Lower lobe of right lung (tissue), 2 donors: Measurements from ENCODE around the gene IL1RAPL2. TPM values are rescaled to one million over a fixed set of nuclear protein-coding genes. Genes with fewer than 3 reads are reported as not detected.

Experiments used
- ATAC-seq, 2 donors: fragments of 200-7000 bp; cut with Tn5 transposase; one replicate each; pipeline ENCODE4 v1.9.1; 2020 to 2022; ENCODE audit warnings: mild to moderate bottlenecking in 2 of 2, moderate library complexity in 2 of 2
- DNase-seq: peaks from one replicate; pipeline ENCODE4 v3.0.0-alpha.2; 2020
- H3K27ac ChIP-seq: fragments of 200-600 bp; one replicate; pipeline ENCODE4 v1.8.0; 2022
- H3K27me3 ChIP-seq: fragments of 200-600 bp; one replicate; pipeline ENCODE4 v1.8.0; 2022; ENCODE audit warnings: low read depth
- H3K36me3 ChIP-seq: fragments of 200-600 bp; one replicate; pipeline ENCODE4 v1.8.0; 2022; ENCODE audit warnings: mild to moderate bottlenecking
- H3K4me1 ChIP-seq: fragments of 200-600 bp; one replicate; pipeline ENCODE4 v1.8.0; 2022
- H3K4me3 ChIP-seq: fragments of 200-600 bp; one replicate; pipeline ENCODE4 v1.8.0; 2022; ENCODE audit warnings: mild to moderate bottlenecking
- H3K9me3 ChIP-seq: fragments of 200-600 bp; one replicate; pipeline ENCODE4 v1.8.0; 2022
- CTCF ChIP-seq: fragments of 200-600 bp; IDR thresholded peaks from one replicate; pipeline ENCODE4 v1.8.0; 2022; ENCODE audit warnings: antibody characterized with exemption, mild to moderate bottlenecking
- intact Hi-C: fragments of 100-400 bp; cut with DNase I; formaldehyde crosslinking; loops from one replicate; pipeline ENCODE4 v1.11.0; 2022
- total RNA-seq: library from RNA; stranded (reverse); fragmentation: NEBNext Ultra II Directional; extraction: Animal tissue kit (Norgen Biotek cat#: 25700); gene quantifications from one replicate; pipeline ENCODE4 v1.2.1, GENCODE V29; 2021
- donor health status: DM: no; HTN: yes; CAD: no; lungs with severe emphysema.

IL1RAPL2 gene
- total RNA-seq, 1 donor from 2014 or later: not detected

- no peak overlapping the region for H3K4me3 ChIP-seq
- H3K27me3 ChIP-seq: no peaks in the 10 kb centered on the region
- H3K4me1 ChIP-seq: no peaks in the 10 kb centered on the region
- H3K27ac ChIP-seq: no peak overlapping the region
- no peak for ATAC-seq
- H3K9me3 ChIP-seq: no peaks in the 10 kb centered on the region
- no peak for DNase-seq
- no peaks in the 10 kb centered on the region for H3K36me3 ChIP-seq
- no peak for TF ChIP-seq CTCF
- intact Hi-C loops: no loop called here
These were observed 736.2 kb downstream of the IL1RAPL2 start for GRCh38 chrX:105302246-105302645.

GRCh38 chrX:105307762-105308161 lies 741.8 kb downstream of the IL1RAPL2 start:
- no peak overlapping the region for H3K4me3 ChIP-seq
- ATAC-seq (no peak), DNase-seq (no peak)
- intact Hi-C loops: no loop called here
- H3K9me3 ChIP-seq: no peaks in the 10 kb centered on the region
- no peak overlapping the region for H3K27ac ChIP-seq
- H3K36me3 ChIP-seq: no peaks in the 10 kb centered on the region
- H3K27me3 ChIP-seq: no peaks in the 10 kb centered on the region
- TF ChIP-seq CTCF: no peak
- H3K4me1 ChIP-seq: no peaks in the 10 kb centered on the region

GRCh38 chrX:105313596-105313995 lies 747.6 kb downstream of the IL1RAPL2 start:
- H3K9me3 ChIP-seq: no peaks in the 10 kb centered on the region
- intact Hi-C loops: no loop called here
- H3K4me1 ChIP-seq: no peaks in the 10 kb centered on the region
- no peak overlapping the region for H3K4me3 ChIP-seq
- ATAC-seq (no peak), DNase-seq (no peak)
- no peaks in the 10 kb centered on the region for H3K36me3 ChIP-seq
- no peaks in the 10 kb centered on the region for H3K27me3 ChIP-seq
- no peak for TF ChIP-seq CTCF
- no peak overlapping the region for H3K27ac ChIP-seq

- H3K36me3 ChIP-seq: no peaks in the 10 kb centered on the region
- intact Hi-C loops: no loop called here
- H3K27me3 ChIP-seq: no peaks in the 10 kb centered on the region
- ATAC-seq (no peak), DNase-seq (no peak)
- H3K4me1 ChIP-seq: no peaks in the 10 kb centered on the region
- H3K27ac ChIP-seq: no peak overlapping the region
- no peak overlapping the region for H3K4me3 ChIP-seq
- no peak for TF ChIP-seq CTCF
- no peaks in the 10 kb centered on the region for H3K9me3 ChIP-seq
These were observed 748.5 kb downstream of the IL1RAPL2 start for GRCh38 chrX:105314458-105314857.

GRCh38 chrX:105315248-105315647 lies 749.2 kb downstream of the IL1RAPL2 start:
- intact Hi-C loops: no loop called here
- Histone ChIP-seq H3K27me3 (no peaks in the 10 kb centered on the region), H3K4me3 (no peak overlapping the region), H3K27ac (no peak overlapping the region), H3K9me3 (no peaks in the 10 kb centered on the region), H3K4me1 (no peaks in the 10 kb centered on the region), H3K36me3 (no peaks in the 10 kb centered on the region)
- TF ChIP-seq CTCF: no peak
- ATAC-seq (no peak), DNase-seq (no peak)

GRCh38 chrX:105317117-105317516 lies 751.1 kb downstream of the IL1RAPL2 start:
- H3K27ac ChIP-seq: no peak overlapping the region
- no peak for ATAC-seq
- H3K4me1 ChIP-seq: no peaks in the 10 kb centered on the region
- no peak overlapping the region for H3K4me3 ChIP-seq
- TF ChIP-seq CTCF: no peak
- no peaks in the 10 kb centered on the region for H3K36me3 ChIP-seq
- no peaks in the 10 kb centered on the region for H3K27me3 ChIP-seq
- no peak for DNase-seq
- H3K9me3 ChIP-seq: no peaks in the 10 kb centered on the region
- intact Hi-C loops: no loop called here
